Measurements from ENCODE around the gene CLIP4.

Gene CLIP4

DNA sequence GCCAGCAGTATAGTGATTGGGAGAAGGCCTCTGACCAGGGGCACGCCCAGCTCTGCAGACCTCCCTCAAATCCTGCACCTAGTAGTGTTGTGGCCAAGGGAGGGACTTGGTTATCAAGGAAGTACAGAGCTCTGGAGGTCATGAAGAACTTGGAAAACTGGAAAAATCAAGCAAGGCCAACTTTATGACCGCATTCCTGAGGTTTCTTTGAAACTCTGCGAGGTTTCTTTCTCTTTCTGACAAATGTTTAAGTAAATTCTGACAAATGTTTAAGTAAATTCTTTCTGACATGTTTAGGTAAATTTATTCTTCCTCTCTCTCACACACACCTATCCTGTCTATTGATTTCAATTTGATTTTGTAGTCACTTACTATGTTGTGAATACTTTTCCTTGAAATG is 31.0 kb downstream of the CLIP4 start:
- H3K4me3 ChIP-seq (ENCODE audit: insufficient read depth in 1 of 2, low read depth in 1 of 2, low read length in 2 of 2), result no peak overlapping the region
- H3K27me3 ChIP-seq (ENCODE audit: control insufficient read depth in 1 of 2, insufficient read depth in 1 of 2, low read length in 2 of 2), result no peaks in the 10 kb centered on the region
- no peak overlapping the region for H2BK5ac ChIP-seq (ENCODE audit: low read depth, low read length, poor library complexity, severe bottlenecking)
- H2BK15ac ChIP-seq (ENCODE audit: low read depth, poor library complexity, severe bottlenecking), result no peak overlapping the region
- H3K4me1 ChIP-seq (ENCODE audit: control insufficient read depth, insufficient read depth, low read depth, low read length), result peaks cover 2% of the 10 kb centered on the region
- H3K14ac ChIP-seq (ENCODE audit: low read length in 2 of 2), result no peak overlapping the region
- WGBS, result 90% methylated on average over 3 of the region's 3 CpGs
- H2BK120ac ChIP-seq (ENCODE audit: low read depth, low read length), result no peak overlapping the region
- peaks cover 15 to 74% of the 10 kb centered on the region in 2 experiments for H3K36me3 ChIP-seq (ENCODE audit: control insufficient read depth in 1 of 2, insufficient read depth in 2 of 2, low read depth in 1 of 2, low read length in 2 of 2)
- H2AK5ac ChIP-seq (ENCODE audit: low read length, severe bottlenecking), result no peak overlapping the region
- no peak overlapping the region for H4K91ac ChIP-seq (ENCODE audit: low read length)
- no peak overlapping the region for H3K9ac ChIP-seq (ENCODE audit: low read length)
- H3K4me2 ChIP-seq (ENCODE audit: low read length, poor library complexity, severe bottlenecking), result no peak overlapping the region
- no peak overlapping the region for H4K8ac ChIP-seq (ENCODE audit: low read length)
- no peak overlapping the region for H3K27ac ChIP-seq (ENCODE audit: low read length, poor library complexity, severe bottlenecking)
- no peak overlapping the region for H3K18ac ChIP-seq (ENCODE audit: low read depth in 1 of 2, low read length in 2 of 2)
- H2AFZ ChIP-seq (ENCODE audit: low read depth, low read length), result no peak overlapping the region
- H3K79me1 ChIP-seq (replicated peaks; ENCODE audit: low read length, poor library complexity, severe bottlenecking), result peaks cover 16% of the 10 kb centered on the region
- no peak overlapping the region for H3K23ac ChIP-seq (ENCODE audit: low read length in 2 of 2)
- no peak for DNase-seq
- no peak overlapping the region for H3K4ac ChIP-seq (ENCODE audit: low read depth in 1 of 2, low read length in 2 of 2)
- H2BK12ac ChIP-seq (ENCODE audit: low read length in 2 of 2), result no peak overlapping the region
- no peaks in the 10 kb centered on the region for H3K9me3 ChIP-seq (ENCODE audit: control insufficient read depth, low read length)

DNA sequence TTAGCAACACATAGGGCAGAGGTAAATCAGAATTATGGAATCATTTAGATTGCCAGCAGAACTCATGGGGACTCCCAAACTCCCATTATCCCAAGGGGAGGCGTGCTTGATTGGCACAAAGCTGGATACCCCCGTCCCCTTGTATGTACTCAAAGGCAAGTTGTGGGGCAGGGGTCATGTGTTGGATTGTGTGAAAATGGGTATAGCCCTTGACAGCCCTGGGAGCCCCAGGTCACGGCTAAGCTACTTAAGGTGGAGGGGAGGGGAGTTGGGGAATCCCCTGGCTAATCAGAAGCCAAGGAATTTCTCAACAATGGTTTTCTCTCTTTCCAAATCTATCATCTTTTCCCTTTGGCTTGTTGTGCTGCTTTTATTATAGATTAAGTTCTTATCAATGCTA is 32.7 kb downstream of the CLIP4 start:
- no peak overlapping the region for H3K4me2 ChIP-seq (ENCODE audit: low read length, poor library complexity, severe bottlenecking)
- no peak overlapping the region for H3K27ac ChIP-seq (ENCODE audit: low read length, poor library complexity, severe bottlenecking)
- H3K23ac ChIP-seq (ENCODE audit: low read length in 2 of 2), result no peak overlapping the region
- H3K4me1 ChIP-seq (ENCODE audit: control insufficient read depth, insufficient read depth, low read depth, low read length), result peaks cover 2% of the 10 kb centered on the region
- no peak overlapping the region for H2AFZ ChIP-seq (ENCODE audit: low read depth, low read length)
- no peak overlapping the region for H3K4me3 ChIP-seq (ENCODE audit: insufficient read depth in 1 of 2, low read depth in 1 of 2, low read length in 2 of 2)
- H3K79me1 ChIP-seq (replicated peaks; ENCODE audit: low read length, poor library complexity, severe bottlenecking), result peaks cover 15% of the 10 kb centered on the region
- H2AK5ac ChIP-seq (ENCODE audit: low read length, severe bottlenecking), result no peak overlapping the region
- no peak overlapping the region for H3K4ac ChIP-seq (ENCODE audit: low read depth in 1 of 2, low read length in 2 of 2)
- no peaks in the 10 kb centered on the region for H3K9me3 ChIP-seq (ENCODE audit: control insufficient read depth, low read length)
- no peak for DNase-seq
- no peak overlapping the region for H4K91ac ChIP-seq (ENCODE audit: low read length)
- no peak overlapping the region for H4K8ac ChIP-seq (ENCODE audit: low read length)
- WGBS, result 72% methylated on average over 2 of the region's 3 CpGs
- H3K27me3 ChIP-seq (ENCODE audit: control insufficient read depth in 1 of 2, insufficient read depth in 1 of 2, low read length in 2 of 2), result no peaks in the 10 kb centered on the region
- H3K9ac ChIP-seq (ENCODE audit: low read length), result no peak overlapping the region
- no peak overlapping the region for H2BK5ac ChIP-seq (ENCODE audit: low read depth, low read length, poor library complexity, severe bottlenecking)
- H2BK12ac ChIP-seq (ENCODE audit: low read length in 2 of 2), result no peak overlapping the region
- H2BK15ac ChIP-seq (ENCODE audit: low read depth, poor library complexity, severe bottlenecking), result no peak overlapping the region
- H2BK120ac ChIP-seq (ENCODE audit: low read depth, low read length), result no peak overlapping the region
- H3K14ac ChIP-seq (ENCODE audit: low read length in 2 of 2), result no peak overlapping the region
- no peak overlapping the region for H3K18ac ChIP-seq (ENCODE audit: low read depth in 1 of 2, low read length in 2 of 2)
- peaks cover 14 to 73% of the 10 kb centered on the region in 2 experiments for H3K36me3 ChIP-seq (ENCODE audit: control insufficient read depth in 1 of 2, insufficient read depth in 2 of 2, low read depth in 1 of 2, low read length in 2 of 2)

DNA sequence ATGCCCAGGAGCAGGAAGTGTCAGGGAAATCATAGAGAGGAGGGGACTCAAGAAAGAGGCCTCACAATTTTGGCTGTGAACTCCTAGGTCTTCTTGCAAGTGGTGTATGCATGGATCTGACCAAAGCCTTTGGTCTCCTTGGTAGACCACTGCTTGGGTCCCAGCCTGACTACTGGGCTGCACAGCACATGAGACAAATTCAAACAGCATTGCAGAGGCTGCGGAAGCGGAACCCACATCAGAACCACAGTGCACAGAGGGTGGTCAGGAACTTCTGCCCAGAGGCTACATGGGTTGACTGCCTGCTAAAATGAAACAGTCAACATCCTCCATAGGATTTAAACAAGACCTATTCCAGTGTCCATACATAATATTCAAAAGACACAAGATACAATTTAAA is 39.4 kb downstream of the CLIP4 start:
- Histone ChIP-seq H2BK120ac (ENCODE audit: low read depth, low read length) (no peak overlapping the region), H2BK15ac (ENCODE audit: low read depth, poor library complexity, severe bottlenecking) (no peak overlapping the region), H3K9me3 (ENCODE audit: control insufficient read depth, low read length) (no peaks in the 10 kb centered on the region), H2BK12ac (ENCODE audit: low read length in 2 of 2) (no peak overlapping the region), H2AFZ (ENCODE audit: low read depth, low read length) (no peak overlapping the region), H3K23ac (ENCODE audit: low read length in 2 of 2) (no peak overlapping the region), H3K9ac (ENCODE audit: low read length) (no peak overlapping the region), H3K27me3 (ENCODE audit: control insufficient read depth in 1 of 2, insufficient read depth in 1 of 2, low read length in 2 of 2) (no peaks in the 10 kb centered on the region), H2BK5ac (ENCODE audit: low read depth, low read length, poor library complexity, severe bottlenecking) (no peak overlapping the region), H3K4me2 (ENCODE audit: low read length, poor library complexity, severe bottlenecking) (no peak overlapping the region), H4K8ac (ENCODE audit: low read length) (no peak overlapping the region), H3K36me3 (ENCODE audit: control insufficient read depth in 1 of 2, insufficient read depth in 2 of 2, low read depth in 1 of 2, low read length in 2 of 2) (peaks cover 10 to 85% of the 10 kb centered on the region in 2 experiments), H3K14ac (ENCODE audit: low read length in 2 of 2) (no peak overlapping the region), H2AK5ac (ENCODE audit: low read length, severe bottlenecking) (no peak overlapping the region), H4K91ac (ENCODE audit: low read length) (no peak overlapping the region), H3K79me1 (replicated peaks; ENCODE audit: low read length, poor library complexity, severe bottlenecking) (peaks cover 8% of the 10 kb centered on the region), H3K4me1 (ENCODE audit: control insufficient read depth, insufficient read depth, low read depth, low read length) (peaks cover 5% of the 10 kb centered on the region), H3K27ac (ENCODE audit: low read length, poor library complexity, severe bottlenecking) (no peak overlapping the region), H3K4me3 (ENCODE audit: insufficient read depth in 1 of 2, low read depth in 1 of 2, low read length in 2 of 2) (no peak overlapping the region), H3K4ac (ENCODE audit: low read depth in 1 of 2, low read length in 2 of 2) (no peak overlapping the region), H3K18ac (ENCODE audit: low read depth in 1 of 2, low read length in 2 of 2) (no peak overlapping the region)
- WGBS, result 99% methylated on average over 2 of the region's 2 CpGs
- no peak for DNase-seq

DNA sequence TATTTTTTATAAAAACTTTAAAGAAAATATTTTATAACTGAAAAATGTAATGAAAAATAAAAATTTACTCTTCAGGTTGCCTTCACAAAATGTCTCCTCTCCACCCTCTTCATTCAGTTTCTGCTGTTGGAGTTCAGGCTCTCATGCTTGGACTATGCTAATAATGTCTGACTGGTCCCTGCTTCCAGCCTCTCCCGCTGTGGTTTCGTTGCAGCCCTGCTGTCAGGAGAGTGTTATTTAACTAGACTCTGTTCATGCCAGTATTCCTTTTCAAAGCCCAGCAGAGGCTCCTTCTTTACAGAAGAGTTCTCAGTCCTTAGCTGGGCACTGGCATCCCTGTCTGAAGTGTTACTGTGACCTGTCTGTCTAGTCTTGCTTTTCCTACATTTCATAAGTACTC is 40.4 kb downstream of the CLIP4 start:
- Histone ChIP-seq H3K4ac (ENCODE audit: low read depth in 1 of 2, low read length in 2 of 2) (no peak overlapping the region), H2BK120ac (ENCODE audit: low read depth, low read length) (no peak overlapping the region), H2BK12ac (ENCODE audit: low read length in 2 of 2) (no peak overlapping the region), H2BK15ac (ENCODE audit: low read depth, poor library complexity, severe bottlenecking) (no peak overlapping the region), H2BK5ac (ENCODE audit: low read depth, low read length, poor library complexity, severe bottlenecking) (no peak overlapping the region), H4K8ac (ENCODE audit: low read length) (no peak overlapping the region), H2AK5ac (ENCODE audit: low read length, severe bottlenecking) (no peak overlapping the region), H3K27ac (ENCODE audit: low read length, poor library complexity, severe bottlenecking) (no peak overlapping the region), H3K18ac (ENCODE audit: low read depth in 1 of 2, low read length in 2 of 2) (no peak overlapping the region), H3K23ac (ENCODE audit: low read length in 2 of 2) (no peak overlapping the region), H3K79me1 (replicated peaks; ENCODE audit: low read length, poor library complexity, severe bottlenecking) (peaks cover 7% of the 10 kb centered on the region), H4K91ac (ENCODE audit: low read length) (no peak overlapping the region), H3K36me3 (ENCODE audit: control insufficient read depth in 1 of 2, insufficient read depth in 2 of 2, low read depth in 1 of 2, low read length in 2 of 2) (peaks cover 10 to 89% of the 10 kb centered on the region in 2 experiments), H3K4me1 (ENCODE audit: control insufficient read depth, insufficient read depth, low read depth, low read length) (peaks cover 5% of the 10 kb centered on the region), H3K14ac (ENCODE audit: low read length in 2 of 2) (no peak overlapping the region), H3K9me3 (ENCODE audit: control insufficient read depth, low read length) (no peaks in the 10 kb centered on the region), H3K4me3 (ENCODE audit: insufficient read depth in 1 of 2, low read depth in 1 of 2, low read length in 2 of 2) (no peak overlapping the region), H3K4me2 (ENCODE audit: low read length, poor library complexity, severe bottlenecking) (no peak overlapping the region), H2AFZ (ENCODE audit: low read depth, low read length) (no peak overlapping the region), H3K9ac (ENCODE audit: low read length) (no peak overlapping the region), H3K27me3 (ENCODE audit: control insufficient read depth in 1 of 2, insufficient read depth in 1 of 2, low read length in 2 of 2) (no peaks in the 10 kb centered on the region)
- WGBS, result 98% methylated on average over 2 of the region's 2 CpGs
- no peak for DNase-seq
